ENCODE results near the gene ARHGDIB. TPM values are rescaled to one million over a fixed set of nuclear protein-coding genes. Genes with fewer than 3 reads are reported as not detected.

ARHGDIB gene
- total and polyA plus RNA-seq, 2 of the 4 experiments (the other 2 are of a cell fraction) = 24.9 to 30.7 TPM

DNA sequence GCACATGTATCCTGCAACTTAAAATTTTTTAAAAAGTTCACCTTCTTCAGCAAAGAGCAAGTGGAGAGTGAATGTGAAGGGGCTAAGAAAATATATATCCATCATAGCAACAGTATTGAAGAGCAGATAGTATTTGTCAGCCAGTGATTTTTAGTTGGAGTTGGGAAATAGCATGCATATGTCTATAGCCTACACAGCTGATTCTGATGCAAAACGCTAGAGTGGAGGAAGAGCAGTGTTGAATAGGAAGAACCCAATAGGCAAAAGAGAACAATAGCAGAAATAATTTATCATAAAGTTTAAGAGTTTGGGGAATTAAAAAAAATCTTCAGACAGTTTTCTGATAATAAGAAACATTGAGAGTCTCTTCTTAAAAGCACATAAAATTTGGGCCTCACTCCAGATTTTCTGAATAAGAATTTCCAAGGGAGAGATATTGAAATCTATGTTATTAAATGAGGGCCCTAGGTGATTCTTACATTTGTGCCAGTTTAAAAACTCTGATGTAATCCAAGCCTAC, 23.4 kb upstream of the ARHGDIB start:
- Histone ChIP-seq H3K9ac (ENCODE audit: low read depth, low read length) (no peak overlapping the region), H4K91ac (ENCODE audit: insufficient read depth, low read depth, low read length) (no peak overlapping the region), H3K79me1 (ENCODE audit: low read depth in 1 of 2, low read length in 2 of 2) (no peaks in the 10 kb centered on the region), H3K9me1 (ENCODE audit: insufficient read depth, low read length) (no peaks in the 10 kb centered on the region), H2AFZ (replicated peaks; ENCODE audit: low read length, poor library complexity) (no peak overlapping the region), H2BK120ac (ENCODE audit: low read depth, low read length) (no peak overlapping the region), H3K4ac (ENCODE audit: low read depth, low read length) (no peak overlapping the region), H3K9me3 (ENCODE audit: control insufficient read depth, insufficient read depth, low read length) (no peaks in the 10 kb centered on the region), H2BK15ac (ENCODE audit: low read depth, low read length) (no peak overlapping the region), H4K20me1 (ENCODE audit: insufficient read depth, low read length) (no peaks in the 10 kb centered on the region), H3K4me2 (ENCODE audit: low read depth, low read length) (no peak overlapping the region), H3K4me1 (ENCODE audit: control insufficient read depth, insufficient read depth, low read length) (peaks cover 2% of the 10 kb centered on the region; the same call in 1 of the 2 replicates), H4K8ac (ENCODE audit: low read depth in 2 of 2, low read length in 2 of 2) (no peak overlapping the region), H3K56ac (ENCODE audit: extremely low read depth, insufficient read depth, low read length) (no peak overlapping the region), H3K27ac (ENCODE audit: insufficient read depth, low read length) (no peak overlapping the region), H3K36me3 (ENCODE audit: control insufficient read depth, insufficient read depth, low read length) (no peaks in the 10 kb centered on the region), H2BK5ac (ENCODE audit: low read depth, low read length, poor library complexity, severe bottlenecking) (no peak overlapping the region), H4K5ac (ENCODE audit: low read depth, low read length) (no peak overlapping the region), H2AK9ac (replicated peaks; ENCODE audit: low read depth, low read length, poor library complexity) (no peak overlapping the region), H3K4me3 (ENCODE audit: insufficient read depth, low read depth, low read length) (no peak overlapping the region), H3K14ac (replicated peaks; ENCODE audit: low read depth, low read length) (no peak overlapping the region), H2BK20ac (ENCODE audit: low read depth, low read length) (no peak overlapping the region), H3K27me3 (ENCODE audit: control insufficient read depth, insufficient read depth, low read length) (peaks cover 3% of the 10 kb centered on the region; the same call in 1 of the 2 replicates), H3K23ac (ENCODE audit: low read depth, low read length) (no peak overlapping the region), H2AK5ac (ENCODE audit: low read depth, low read length) (no peak overlapping the region), H3K18ac (ENCODE audit: low read depth, low read length) (no peak overlapping the region)
- ChIA-PET CTCF (no interaction called here), POLR2A (ENCODE audit: unreplicated experiment) (no interaction called here)
- no TSS peak for BruUV-seq (replicated peaks)
- in situ Hi-C loops (cut with MboI; ENCODE audit: low sequenced_read_pairs) = loop anchor here (25.0 kb wide), 1 partner anchor 748 kb away; no protein-coding TSS in a partner anchor
- ATAC-seq (ENCODE audit: low read depth) = no peak
- intact Hi-C loops (cut with micrococcal nuclease) = no loop called here
- no CpG with 5 or more reads among the region's 1 CpG for WGBS, 2 experiments (ENCODE audit: extremely low coverage in 2 of 2, insufficient read length in 1 of 2)
- DNase-seq = no peak
- dilution Hi-C loops (cut with HindIII; ENCODE audit: low sequenced_read_pairs, unreplicated experiment) = no loop called here
- no peak for TF ChIP-seq POLR2A (IDR thresholded peaks at IDR 0.05; ENCODE audit: low read depth, low read length)
- TF ChIP-seq RCOR1 (IDR thresholded peaks at IDR 0.05; ENCODE audit: insufficient replicate concordance, low read length) = no peak
- no peak for TF ChIP-seq NFE2L2 (IDR thresholded peaks at IDR 0.05; ENCODE audit: low read depth, low read length)
- no peak for TF ChIP-seq RAD21 (IDR thresholded peaks at IDR 0.05; ENCODE audit: low read length)
- no peak for TF ChIP-seq MAFK (IDR thresholded peaks at IDR 0.05; ENCODE audit: low read depth, low read length)
- no peak for TF ChIP-seq CEBPB (IDR thresholded peaks at IDR 0.05; ENCODE audit: low read depth, low read length)
- no peak for TF ChIP-seq MXI1 (IDR thresholded peaks at IDR 0.05; ENCODE audit: borderline replicate concordance, low read depth, low read length)
- TF ChIP-seq RFX5 (IDR thresholded peaks at IDR 0.05; ENCODE audit: low read depth, low read length) = no peak
- TF ChIP-seq BHLHE40 (IDR thresholded peaks at IDR 0.05; ENCODE audit: low read depth, low read length) = no peak
